K562 (cell line): Measurements from ENCODE around the gene SMPDL3B. TPM values are rescaled to one million over a fixed set of nuclear protein-coding genes. Genes with fewer than 3 reads are reported as not detected.

Experiments
- ATAC-seq: fragments of 200-7000 bp; cut with Tn5 transposase; 3 replicates; pipeline ENCODE4 v1.9.1; 2020; ENCODE audit warnings: moderate library complexity
- BruUV-seq: library from RNA; stranded (reverse); fragments of 400-500 nt; replicated peaks from 2 replicates; lab custom pipeline; 2021; lab: Mats Ljungman, UMichigan
- CTCF ChIA-PET: fragments of 300-600 bp; formaldehyde crosslinking; extraction: SDS; loops from one replicate; lab custom pipeline; 2021; ENCODE audit warnings: low intra/inter-chr PET ratio; lab: Yijun Ruan, JAX
- POLR2A ChIA-PET: fragments of 300-600, 350-650 bp; sonication (Branson Sonifier 250); formaldehyde crosslinking; extraction: SDS; loops from one replicate; lab custom pipeline; 2021; ENCODE audit warnings: antibody characterized with exemption, inconsistent platforms; lab: Yijun Ruan, JAX
- DNase-seq, 4 experiments: peaks; one replicate each; pipeline versions ENCODE4 v3.0.0 to v3.0.0-alpha.2; 2011 to 2018; ENCODE audit warnings: low spot score in 3 of 4, mixed read lengths in 3 of 4; ENCODE audit errors: extremely low read depth in 1 of 4
- FAIRE-seq: peaks from 2 replicates; lab custom pipeline; 2011; peaks lifted over from hg19 to GRCh38; lab: Jason Lieb, UNC
- H2AFZ ChIP-seq: 2 replicates; pipeline ENCODE4 v1.6.0; 2011; ENCODE audit warnings: low read depth, low read length, control low read depth, inconsistent platforms
- H3K27ac ChIP-seq: fragments of 200-600 bp; 3 replicates; pipeline ENCODE4 v1.8.0; 2011; ENCODE audit warnings: low read depth, mild to moderate bottlenecking, control low read depth, inconsistent platforms, low read length, moderate library complexity, mixed read lengths; ENCODE audit errors: extremely low read depth
- H3K27me3 ChIP-seq, 2 experiments: fragments of 300-600 bp in 1 of 2; 2 replicates in 1 of 2; 3 replicates in 1 of 2; pipeline versions ENCODE4 v1.6.0 to v1.8.0; 2011; ENCODE audit warnings: inconsistent platforms in 2 of 2, low read length in 2 of 2, mild to moderate bottlenecking in 1 of 2, mixed read lengths in 1 of 2, moderate library complexity in 1 of 2; ENCODE audit not compliant: control insufficient read depth in 2 of 2, insufficient read depth in 2 of 2
- H3K36me3 ChIP-seq: fragments of 300-600 bp; 3 replicates; pipeline ENCODE4 v1.8.0; 2011; ENCODE audit warnings: mild to moderate bottlenecking, low read length, inconsistent platforms; ENCODE audit not compliant: control insufficient read depth, insufficient read depth
- H3K4me1 ChIP-seq, 2 experiments: fragments of 200-600 bp in 1 of 2; replicated peaks in 1 of 2; 2 replicates in 1 of 2; 3 replicates in 1 of 2; pipeline versions ENCODE4 v1.5.1 to v1.8.0; 2011; ENCODE audit warnings: inconsistent platforms in 2 of 2, low read length in 2 of 2, mild to moderate bottlenecking in 1 of 2, mixed read lengths in 1 of 2, moderate library complexity in 1 of 2; ENCODE audit not compliant: control insufficient read depth in 2 of 2, insufficient read depth in 2 of 2
- H3K4me2 ChIP-seq: 2 replicates; pipeline ENCODE4 v1.6.1; 2011; ENCODE audit warnings: low read length, control low read depth, inconsistent platforms, mixed read lengths; ENCODE audit not compliant: insufficient read depth
- H3K4me3 ChIP-seq: fragments of 200-600 bp; sonication (generic), shearing (Covaris generic); 2 replicates; pipeline ENCODE4 v1.5.1; 2016; ENCODE audit warnings: control low read depth, inconsistent platforms
- H3K79me2 ChIP-seq: fragments of 200-600 bp; 3 replicates; pipeline ENCODE4 v1.8.0; 2011; ENCODE audit warnings: low read length, inconsistent platforms; ENCODE audit not compliant: control insufficient read depth, insufficient read depth
- H3K9ac ChIP-seq, 2 experiments: 2 replicates each; pipeline versions ENCODE4 v1.6.0 to v1.6.1; 2011; ENCODE audit warnings: low read depth in 2 of 2, low read length in 2 of 2, control low read depth in 1 of 2, inconsistent platforms in 1 of 2, mild to moderate bottlenecking in 1 of 2, mixed read lengths in 1 of 2; ENCODE audit not compliant: insufficient read depth in 1 of 2
- H3K9me1 ChIP-seq: one replicate; pipeline ENCODE4 v1.6.0; 2011; ENCODE audit warnings: inconsistent platforms, mild to moderate bottlenecking, low read length, moderate library complexity; ENCODE audit not compliant: control insufficient read depth, insufficient read depth
- H3K9me3 ChIP-seq: replicated peaks from 2 replicates; pipeline ENCODE4 v1.5.1; 2011; ENCODE audit warnings: low read depth, low read length, inconsistent platforms; ENCODE audit not compliant: control insufficient read depth, insufficient read depth
- H4K20me1 ChIP-seq: replicated peaks from 2 replicates; pipeline ENCODE4 v1.6.1; 2011; ENCODE audit warnings: low read length, inconsistent platforms, mixed read lengths; ENCODE audit not compliant: control insufficient read depth, insufficient read depth
- ATF7 ChIP-seq: fragments of 450-650 bp; IDR thresholded peaks from 2 replicates; pipeline ENCODE4 v1.7.1; 2014; ENCODE audit warnings: mild to moderate bottlenecking, moderate library complexity
- CHD2 ChIP-seq: IDR thresholded peaks from 2 replicates; pipeline ENCODE4 v1.6.1; 2011; ENCODE audit warnings: low read depth, low read length
- CTBP1 ChIP-seq: fragments of 450-650 bp; IDR thresholded peaks from 2 replicates; pipeline ENCODE4 v1.6.1; 2016; ENCODE audit warnings: borderline replicate concordance
- JUN ChIP-seq, 2 experiments: sonication (generic) in 1 of 2; formaldehyde crosslinking in 1 of 2; IDR thresholded peaks; 2 replicates each; pipeline versions ENCODE4 v1.6.1 to v1.8.0; 2012 to 2022; ENCODE audit warnings: borderline replicate concordance in 2 of 2, mild to moderate bottlenecking in 2 of 2, improper control_type of control experiment in 1 of 2, low read depth in 1 of 2, low read length in 1 of 2, missing genetic modification reagents in 1 of 2
- NUFIP1 ChIP-seq: fragments of 450-650 bp; IDR thresholded peaks from 2 replicates; pipeline ENCODE4 v1.6.1; 2018; ENCODE audit not compliant: partially characterized antibody
- OTX1 ChIP-seq: fragments of 450-650 bp; formaldehyde crosslinking; IDR thresholded peaks from 2 replicates; pipeline ENCODE4 v1.4.0; 2022; ENCODE audit warnings: mild to moderate bottlenecking
- RBM15 ChIP-seq: fragments of 200-400 bp; formaldehyde crosslinking; IDR thresholded peaks from 2 replicates; pipeline ENCODE4 v1.6.1; 2018; ENCODE audit warnings: mild to moderate bottlenecking, low read length, moderate library complexity; ENCODE audit not compliant: insufficient read depth
- SNIP1 ChIP-seq: fragments of 450-650 bp; IDR thresholded peaks from 2 replicates; pipeline ENCODE4 v1.7.1; 2017; ENCODE audit warnings: low read depth, mild to moderate bottlenecking
- YBX1 ChIP-seq: fragments of 450-650 bp; IDR thresholded peaks from 2 replicates; pipeline ENCODE4 v1.7.1; 2016; ENCODE audit warnings: mild to moderate bottlenecking
- ZFP36 ChIP-seq: fragments of 150-350 bp; IDR thresholded peaks from 2 replicates; pipeline ENCODE4 v1.6.1; 2018; ENCODE audit warnings: low read length, low read depth; ENCODE audit not compliant: partially characterized antibody
- ZNF830 ChIP-seq: fragments of 250-450 bp; sonication (Bioruptor Pico); IDR thresholded peaks from 2 replicates; pipeline ENCODE4 v1.5.0; 2021; ENCODE audit warnings: mild to moderate bottlenecking
- WGBS: fragments of 100-300 bp; shearing (Covaris generic); methylation state at CpG from one replicate; pipeline ENCODE4 v1.1.6; 2016; ENCODE audit warnings: low coverage, mixed read lengths; ENCODE audit not compliant: insufficient coverage; ENCODE audit errors: missing lambda C conversion rate; 5-methylcytosine and 5-hydroxymethylcytosine counted together
- in situ Hi-C: fragments of 300-500 bp; cut with MboI; formaldehyde crosslinking; loops from 4 replicates; pipeline ENCODE4 v1.15.0; 2018; ENCODE audit warnings: inconsistent platforms, mixed read lengths
- intact Hi-C: fragments of 100-400 bp; cut with micrococcal nuclease; formaldehyde crosslinking; loops from 2 replicates; pipeline ENCODE4 v1.14.2; 2022
- polyA plus RNA-seq, 8 experiments: library from polyadenylated mRNA; depleted of rRNA in 4 of 8; stranded (reverse) in 5 of 8; unstranded in 3 of 8; fragments of >200 nt; fragmentation: Nextera tagmentation in 2 of 8; fragmentation: Illumina TruSeq in 1 of 8; extraction: Ambion mirVana in 2 of 8; extraction: Trizol in 1 of 8; gene quantifications; 2 replicates each; pipeline versions ENCODE4 v1.2.1 to v1.2.3, GENCODE V29; 2011 to 2014; ENCODE audit warnings: inconsistent platforms in 1 of 8, missing spikeins in 1 of 8
- total RNA-seq, 7 experiments: library from RNA; depleted of rRNA in 6 of 7; stranded (reverse); fragments of >200 nt in 6 of 7; fragmentation: Illumina TruSeq in 2 of 7; extraction: Trizol in 2 of 7; gene quantifications; 2 replicates each; pipeline versions ENCODE4 v1.2.1 to v1.2.3, GENCODE V29; 2011 to 2021; ENCODE audit warnings: low replicate concordance in 1 of 7

Gene SMPDL3B
- total and polyA plus RNA-seq, 9 of the 15 experiments (the other 6 are each of a cell fraction or from before 2014, with no cell fraction given), result 0.07 to 1.2 (median 0.73) TPM

- WGBS, result 57% methylated on average over 12 of the region's 12 CpGs
- DNase-seq (no peak), ATAC-seq (no peak), FAIRE-seq (no peak)
- CTCF ChIA-PET, result no interaction called here
- Histone ChIP-seq H3K4me2 (no peak overlapping the region), H3K36me3 (no peaks in the 10 kb centered on the region), H4K20me1 (no peaks in the 10 kb centered on the region), H3K9ac (peak overlapping the region in 1 of 2 experiments; percentile 81; a peak in 2 of 4 replicates), H3K9me3 (no peaks in the 10 kb centered on the region), H3K4me1 (peaks cover 12 to 18% of the 10 kb centered on the region in 2 experiments; a peak in 4 of 5 replicates), H3K9me1 (no peaks in the 10 kb centered on the region), H3K4me3 (no peak overlapping the region), H3K27ac (no peak overlapping the region), H3K79me2 (no peaks in the 10 kb centered on the region), H3K27me3 (no peaks in the 10 kb centered on the region; a peak in 1 of 5 replicates), H2AFZ (peak overlapping the region; percentile 15; the same call in 1 of the 2 replicates)
- no TSS peak for BruUV-seq
- POLR2A ChIA-PET, result interaction anchor here (0.6 to 1.1 kb wide), 2 partner anchors 10 to 291 kb away, joined by 3 read pairs; no protein-coding TSS in a partner anchor
- TF ChIP-seq ZFP36 (peak; percentile 71), CHD2 (no peak), SNIP1 (no peak), OTX1 (0 out of 2 replicates have a peak, but pooled peaks have one; percentile 26), RBM15 (no peak), NUFIP1 (no peak), JUN (IDR thresholded peaks at IDR 0.05; ENCODE audit: borderline replicate concordance, low read depth, low read length) (no peak), JUN (CRISPR knock-in tag; IDR thresholded peaks at IDR 0.05; ENCODE audit: borderline replicate concordance) (no peak), YBX1 (no peak), ATF7 (no peak), ZNF830 (CRISPR knock-in tag) (no peak), CTBP1 (0 out of 2 replicates have a peak, but pooled peaks have one; percentile 17)
- intact Hi-C loops, result loop anchor here (2.0 kb wide), 1 partner anchor 37 kb away; no protein-coding TSS in a partner anchor
- in situ Hi-C loops, result no loop called here
These were observed 7.1 kb downstream of the SMPDL3B start for GRCh38 chr1:27941671-27942540.
